HG02678 (cell line): ENCODE data around the gene TMEM101.
"Not testable (repeated sequence)": the region's sequence is repeated elsewhere in the genome, so short reads cannot be mapped to it uniquely, and the experiment has no call there.

ENCODE experiments used
- ATAC-seq: cut with Tn5 transposase; IDR thresholded peaks from one replicate; pipeline ENCODE4 v1.9.1; 2021; ENCODE audit warnings: mild to moderate bottlenecking, moderate library complexity; ENCODE audit not compliant: unreplicated experiment

TMEM101 gene

GRCh38 chr17:44014437-44015172 lies at the start of gene TMEM101:
TMEM101 (minus strand) TSS chr17:44014963; CDS start chr17:44014952, 11 bp downstream.
- ATAC-seq = peak; percentile 81

DNA sequence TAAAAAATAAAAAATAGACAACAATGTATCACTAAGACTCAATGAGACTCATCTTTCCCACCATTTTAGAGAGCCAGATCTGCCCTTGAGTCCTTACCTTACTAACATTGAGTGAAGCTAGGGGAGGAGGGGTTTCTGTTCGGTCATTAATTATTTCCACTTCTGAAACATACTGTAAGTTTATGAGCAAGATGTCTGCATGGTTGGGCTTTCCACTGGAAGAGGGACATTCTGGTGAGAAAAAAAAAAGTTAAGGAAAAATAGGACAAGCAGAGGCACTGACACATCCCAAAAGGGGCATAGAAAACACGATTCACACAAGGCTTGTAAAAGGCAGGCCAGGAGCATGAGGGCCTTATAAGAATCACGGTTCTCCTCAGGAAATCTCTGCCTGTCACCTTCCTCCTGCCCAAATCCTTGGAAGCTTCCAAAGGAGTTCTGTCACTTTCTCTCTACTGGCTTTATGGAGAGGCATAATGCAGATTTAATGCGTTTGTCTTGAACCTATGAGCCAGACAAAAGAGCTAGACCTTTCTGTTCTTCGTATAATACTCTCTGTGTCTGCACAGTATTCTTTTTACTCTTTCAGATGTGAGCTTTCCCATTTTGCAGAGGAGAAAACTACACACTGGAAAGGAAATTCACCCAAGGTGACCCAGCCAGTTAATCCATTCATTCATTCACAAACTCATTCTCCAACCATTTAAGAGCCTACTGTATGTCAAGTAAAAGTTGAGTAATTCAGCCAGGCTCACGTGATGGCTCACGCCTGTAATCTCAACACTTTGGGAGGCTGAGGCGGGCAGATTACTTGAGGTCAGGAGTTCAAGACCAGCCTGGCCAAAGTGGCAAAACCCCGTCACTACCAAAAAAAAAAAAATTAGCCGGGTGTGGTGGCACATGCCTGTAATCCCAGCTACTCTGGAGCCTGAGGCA lies 49.2 kb upstream of the TMEM101 start:
- no peak for ATAC-seq

- no peak for ATAC-seq
Observed at GRCh38 chr17:44062871-44063270, 48.1 kb upstream of the TMEM101 start.

DNA sequence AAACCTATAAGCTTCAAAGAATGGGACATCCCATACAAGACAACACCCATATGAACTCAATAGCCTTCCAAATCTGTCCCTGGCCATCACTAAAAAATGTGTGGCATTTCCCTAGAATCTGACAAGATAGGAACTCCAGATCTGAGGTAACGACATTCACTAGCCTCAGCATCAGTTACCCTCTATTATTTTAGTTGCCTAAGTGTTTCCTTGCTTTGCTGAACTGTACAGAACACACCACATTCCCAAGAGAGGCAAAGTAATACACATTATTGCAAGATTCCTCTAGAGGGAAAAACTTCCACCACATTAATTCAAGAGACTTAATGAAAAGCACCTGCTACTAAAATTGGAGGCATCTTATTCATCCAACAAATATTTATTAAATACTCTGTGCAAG lies 46.7 kb upstream of the TMEM101 start:
- ATAC-seq = no peak

- ATAC-seq = no peak
Observed at GRCh38 chr17:44059101-44059892, 44.5 kb upstream of the TMEM101 start.

GRCh38 chr17:44053125-44053872 lies 38.5 kb upstream of the TMEM101 start:
- no peak for ATAC-seq

GRCh38 chr17:44049294-44050060 lies 34.7 kb upstream of the TMEM101 start:
- no peak for ATAC-seq

DNA sequence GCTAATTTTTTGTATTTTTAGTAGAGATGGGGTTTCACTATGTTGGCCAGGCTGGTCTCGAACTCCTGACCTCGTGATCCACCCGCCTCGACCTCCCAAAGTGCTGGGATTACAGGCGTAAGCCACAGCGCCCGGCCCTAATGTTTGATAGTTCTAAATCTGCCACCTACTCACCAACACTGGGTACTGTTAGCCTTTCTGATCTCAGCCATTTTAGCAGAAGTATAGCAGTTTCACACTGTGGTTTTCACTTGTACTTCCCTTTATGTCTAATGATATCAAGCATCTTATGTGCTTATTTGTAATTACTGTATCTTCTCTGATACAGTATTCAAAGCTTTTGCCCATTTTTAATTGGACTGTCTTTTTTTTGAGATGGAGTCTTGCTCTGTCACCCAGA lies 32.1 kb upstream of the TMEM101 start:
- not testable (repeated sequence) for ATAC-seq

GRCh38 chr17:44045486-44045885 lies 30.7 kb upstream of the TMEM101 start:
- no peak for ATAC-seq

DNA sequence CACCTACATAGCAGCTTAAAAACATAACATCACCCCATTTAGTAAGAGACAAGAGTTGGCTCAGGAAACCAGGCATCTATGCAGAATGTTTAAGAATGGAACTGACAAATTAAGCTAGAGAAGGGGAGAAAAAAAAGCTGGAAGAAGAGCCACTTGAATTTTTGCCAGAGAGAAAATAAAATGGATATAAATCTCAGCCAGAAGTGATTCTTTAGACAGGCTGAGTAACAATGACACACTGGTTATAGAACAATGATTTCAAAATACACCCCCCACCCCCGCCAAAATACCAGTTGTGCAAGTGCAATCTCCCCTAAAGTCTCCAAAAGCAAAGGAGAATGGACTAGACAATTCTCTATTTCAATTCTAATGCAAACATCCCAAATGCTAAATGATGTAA lies 29.3 kb upstream of the TMEM101 start:
- no peak for ATAC-seq

GRCh38 chr17:44043272-44043696 lies 28.5 kb upstream of the TMEM101 start:
- ATAC-seq = no peak

DNA sequence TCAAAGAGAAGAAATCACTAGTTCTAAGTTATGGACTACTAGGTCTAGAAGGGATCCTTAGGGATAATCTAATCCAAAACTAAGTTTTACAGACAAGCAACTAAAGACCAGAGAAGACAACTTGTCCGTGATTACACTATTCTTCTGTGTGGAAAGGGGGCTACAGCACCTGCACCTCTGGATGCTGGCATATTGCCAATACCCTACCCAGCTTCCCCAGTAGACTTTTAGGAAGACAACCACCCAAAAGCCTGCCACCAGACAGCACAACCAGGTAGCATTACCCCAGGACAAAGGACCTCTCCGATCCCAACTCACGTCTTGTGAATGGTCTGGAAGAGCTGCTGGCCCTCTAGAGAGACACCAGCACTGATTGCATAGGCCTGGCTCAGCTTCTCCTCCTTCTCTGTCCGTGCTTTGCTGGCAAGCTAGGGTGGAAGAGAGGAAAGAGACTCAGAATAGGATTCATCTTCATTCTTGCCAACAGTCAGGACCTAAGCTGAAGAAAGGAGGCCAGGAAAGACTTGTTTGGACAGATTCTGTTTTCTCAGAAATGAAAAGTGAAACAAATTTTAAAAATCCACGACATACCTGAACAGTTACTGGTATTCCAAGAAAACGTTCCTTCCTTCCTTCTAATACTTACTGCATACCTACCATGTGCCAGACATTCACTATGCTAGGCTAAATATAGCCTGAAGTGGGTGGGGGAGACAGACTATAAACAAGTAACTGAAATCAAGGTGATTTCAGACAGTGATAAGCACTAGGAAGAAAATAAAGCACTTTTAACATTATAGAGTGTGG lies 25.3 kb upstream of the TMEM101 start:
- no peak for ATAC-seq

DNA sequence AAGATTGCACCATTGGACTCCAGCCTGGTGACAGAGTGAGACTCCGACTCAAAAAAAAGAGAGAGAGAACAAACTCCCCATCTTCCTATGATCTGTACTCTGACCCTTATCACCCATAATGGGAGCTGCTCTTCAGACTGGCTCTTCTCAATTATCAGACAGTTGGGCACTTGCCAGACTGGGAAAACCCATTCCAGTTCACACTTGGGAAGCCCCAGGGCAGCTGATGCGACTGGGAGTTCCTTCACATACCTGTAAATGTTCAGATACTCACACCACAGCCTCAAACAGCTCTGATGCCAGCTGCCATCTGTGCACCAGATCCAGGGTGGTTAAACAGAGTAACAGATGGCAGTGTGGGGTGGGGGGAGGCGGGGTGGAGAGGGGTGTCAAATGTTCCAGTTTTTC lies 23.8 kb upstream of the TMEM101 start:
- ATAC-seq = no peak

- ATAC-seq = no peak
Observed at GRCh38 chr17:44037471-44037870, 22.7 kb upstream of the TMEM101 start.

GRCh38 chr17:44034688-44035087 lies 19.9 kb upstream of the TMEM101 start:
- ATAC-seq = not testable (repeated sequence)

- no peak for ATAC-seq
Observed at GRCh38 chr17:44033861-44034408, 19.2 kb upstream of the TMEM101 start.

- ATAC-seq = no peak
Observed at GRCh38 chr17:44030482-44030881, 15.7 kb upstream of the TMEM101 start.

GRCh38 chr17:44029736-44030135 lies 15.0 kb upstream of the TMEM101 start:
- no peak for ATAC-seq
